GM23338 (cell line): ENCODE data around the gene TTLL6. TPM values are rescaled to one million over a fixed set of nuclear protein-coding genes. Genes with fewer than 3 reads are reported as not detected.
"Not testable (repeated sequence)": the region's sequence is repeated elsewhere in the genome, so short reads cannot be mapped to it uniquely, and the experiment has no call there.

Experiments used
- ATAC-seq: fragments of 200-7000 bp; cut with Tn5 transposase; 3 replicates; pipeline ENCODE4 v1.9.1; 2020
- DNase-seq: peaks from one replicate; pipeline ENCODE4 v3.0.0-alpha.2; 2015; ENCODE audit warnings: low spot score
- H2AFZ ChIP-seq: fragments of 200-600 bp; sonication (generic); 2 replicates; pipeline ENCODE4 v1.8.0; 2016; ENCODE audit warnings: antibody characterized with exemption, mild to moderate bottlenecking, moderate library complexity
- H3F3A ChIP-seq: fragments of 200-600 bp; sonication (generic); replicated peaks from 2 replicates; pipeline ENCODE4 v1.8.0; 2017; ENCODE audit warnings: antibody characterized with exemption, mixed run types, low read depth
- H3K27ac ChIP-seq: fragments of 200-600 bp; sonication (generic); 2 replicates; pipeline ENCODE4 v1.6.1; 2016; ENCODE audit warnings: low read depth
- H3K27me3 ChIP-seq: fragments of 200-600 bp; sonication (generic); 2 replicates; pipeline ENCODE4 v1.8.0; 2016; ENCODE audit warnings: mild to moderate bottlenecking, mixed run types, moderate library complexity; ENCODE audit not compliant: insufficient read depth
- H3K36me3 ChIP-seq: fragments of 200-600 bp; sonication (generic); 2 replicates; pipeline ENCODE4 v1.8.0; 2016; ENCODE audit warnings: mild to moderate bottlenecking; ENCODE audit not compliant: insufficient read depth
- H3K4me1 ChIP-seq: fragments of 200-600 bp; sonication (generic); 2 replicates; pipeline ENCODE4 v1.8.0; 2016; ENCODE audit warnings: mild to moderate bottlenecking, moderate library complexity; ENCODE audit not compliant: insufficient read depth
- H3K4me2 ChIP-seq: fragments of 200-600 bp; sonication (generic); 2 replicates; pipeline ENCODE4 v1.7.1; 2017; ENCODE audit warnings: mixed run types
- H3K4me3 ChIP-seq: fragments of 200-600 bp; sonication (generic); 2 replicates; pipeline ENCODE4 v1.6.1; 2016; ENCODE audit warnings: mixed run types
- H3K79me2 ChIP-seq: fragments of 200-600 bp; sonication (generic); replicated peaks from 2 replicates; pipeline ENCODE4 v1.8.0; 2017; ENCODE audit warnings: mild to moderate bottlenecking; ENCODE audit not compliant: insufficient read depth
- H3K9me2 ChIP-seq: fragments of 200-600 bp; sonication (generic); 2 replicates; pipeline ENCODE4 v1.8.0; 2017; ENCODE audit not compliant: insufficient read depth
- H4K20me1 ChIP-seq: fragments of 200-600 bp; sonication (generic); replicated peaks from 2 replicates; pipeline ENCODE4 v1.8.0; 2017; ENCODE audit warnings: mild to moderate bottlenecking; ENCODE audit not compliant: insufficient read depth
- H3K27ac Mint-ChIP-seq: 2 replicates; pipeline ENCODE4 v1.8.0; 2020; ENCODE audit warnings: inconsistent platforms, mild to moderate bottlenecking, moderate library complexity, mixed read lengths
- H3K27me3 Mint-ChIP-seq: 3 replicates; pipeline ENCODE4 v1.8.0; 2022; ENCODE audit warnings: low read depth, mild to moderate bottlenecking, moderate library complexity, mixed read lengths, inconsistent platforms; ENCODE audit not compliant: insufficient read depth, poor library complexity
- H3K36me3 Mint-ChIP-seq: 3 replicates; pipeline ENCODE4 v1.8.0; 2021; ENCODE audit warnings: low read depth, mild to moderate bottlenecking, inconsistent platforms, moderate library complexity, mixed read lengths
- H3K4me1 Mint-ChIP-seq: 3 replicates; pipeline ENCODE4 v1.8.0; 2020; ENCODE audit warnings: mild to moderate bottlenecking, inconsistent platforms, mixed read lengths
- H3K4me3 Mint-ChIP-seq: 3 replicates; pipeline ENCODE4 v1.8.0; 2021; ENCODE audit warnings: moderate library complexity, mild to moderate bottlenecking, inconsistent platforms, mixed read lengths
- H3K9me3 Mint-ChIP-seq: 3 replicates; pipeline ENCODE4 v1.8.0; 2020; ENCODE audit warnings: moderate library complexity, mild to moderate bottlenecking, inconsistent platforms, mixed read lengths
- CREB1 ChIP-seq: fragments of 250-450 bp; sonication (Bioruptor Pico); IDR thresholded peaks from 2 replicates; pipeline ENCODE4 v1.5.0; 2020; ENCODE audit warnings: low read depth, mild to moderate bottlenecking, moderate library complexity
- CTCF ChIP-seq, 2 experiments: fragments of 200-600 bp in 1 of 2; sonication (generic) in 1 of 2; conservative IDR thresholded peaks; 2 replicates each; pipeline versions ENCODE4 v1.5.1 to v1.6.1; 2016 to 2017; ENCODE audit warnings: antibody characterized with exemption in 2 of 2, low read depth in 2 of 2, mild to moderate bottlenecking in 2 of 2, moderate library complexity in 1 of 2
- EZH2 ChIP-seq: fragments of 200-600 bp; sonication (generic); IDR thresholded peaks from one replicate; pipeline ENCODE4 v1.8.0; 2017; ENCODE audit warnings: antibody characterized with exemption, mild to moderate bottlenecking, low read depth; ENCODE audit not compliant: unreplicated experiment
- EZH2phosphoT487 ChIP-seq: fragments of 200-600 bp; sonication (generic); IDR thresholded peaks from one replicate; pipeline ENCODE4 v1.8.1; 2018; ENCODE audit warnings: antibody characterized with exemption; ENCODE audit not compliant: unreplicated experiment
- JUNB ChIP-seq: IDR thresholded peaks from one replicate; pipeline ENCODE4 v1.6.1; 2016; ENCODE audit warnings: antibody characterized with exemption; ENCODE audit not compliant: unreplicated experiment
- NANOG ChIP-seq: IDR thresholded peaks from 2 replicates; pipeline ENCODE4 v1.6.1; 2016; ENCODE audit warnings: antibody characterized with exemption, borderline replicate concordance
- POLR2AphosphoS5 ChIP-seq: IDR thresholded peaks from 2 replicates; pipeline ENCODE4 v1.6.1; 2016; ENCODE audit warnings: antibody characterized with exemption, low read depth
- STAT1 ChIP-seq: IDR thresholded peaks from one replicate; pipeline ENCODE4 v1.6.1; 2016; ENCODE audit warnings: antibody characterized with exemption; ENCODE audit not compliant: unreplicated experiment
- ZNF114 ChIP-seq: fragments of 250-450 bp; sonication (Bioruptor Pico); IDR thresholded peaks from 2 replicates; pipeline ENCODE4 v1.5.0; 2020; ENCODE audit warnings: mild to moderate bottlenecking, moderate library complexity
- ZNF462 ChIP-seq: fragments of 250-450 bp; sonication (Bioruptor Pico); IDR thresholded peaks from 2 replicates; pipeline ENCODE4 v1.5.0; 2020; ENCODE audit warnings: mild to moderate bottlenecking, moderate library complexity
- polyA plus RNA-seq: library from polyadenylated mRNA; unstranded; fragments of >200 nt; fragmentation: Nextera tagmentation; extraction: Ambion mirVana; gene quantifications from 2 replicates; pipeline ENCODE4 v1.2.1, GENCODE V29; 2016
- total RNA-seq: library from RNA; depleted of rRNA; stranded (reverse); fragments of >200 nt; shearing (Covaris generic); gene quantifications from 2 replicates; pipeline ENCODE4 v1.2.3, GENCODE V29; 2014
- TF ChIP-seq, protein P1 (sequence below): IDR thresholded peaks from 2 replicates; pipeline ENCODE4 v1.6.1; 2016; ENCODE audit warnings: antibody characterized with exemption

Gene TTLL6
- total and polyA plus RNA-seq, 2 experiments from 2014 or later: 1.9 to 4.7 TPM

DNA sequence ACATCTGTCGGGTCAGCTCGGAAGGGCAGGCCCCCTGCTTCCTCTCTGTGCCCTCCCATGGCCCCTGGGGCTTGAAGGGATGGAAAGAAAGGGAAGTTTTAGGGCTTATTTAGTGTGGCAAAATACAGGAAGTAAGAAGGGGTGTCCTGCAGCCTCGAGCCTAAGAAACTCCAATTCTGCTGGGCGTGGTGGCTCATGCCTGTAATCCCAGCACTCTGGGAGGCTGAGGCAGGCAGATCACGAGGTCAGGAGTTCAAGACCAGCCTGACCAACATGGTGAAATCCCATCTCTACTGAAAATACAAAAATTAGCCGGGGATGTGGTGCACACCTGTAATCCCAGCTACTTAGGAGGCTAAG lies 20.9 kb downstream of the TTLL6 start:
- H3K4me3 Mint-ChIP-seq, H3K27ac Mint-ChIP-seq: not testable (repeated sequence)

DNA sequence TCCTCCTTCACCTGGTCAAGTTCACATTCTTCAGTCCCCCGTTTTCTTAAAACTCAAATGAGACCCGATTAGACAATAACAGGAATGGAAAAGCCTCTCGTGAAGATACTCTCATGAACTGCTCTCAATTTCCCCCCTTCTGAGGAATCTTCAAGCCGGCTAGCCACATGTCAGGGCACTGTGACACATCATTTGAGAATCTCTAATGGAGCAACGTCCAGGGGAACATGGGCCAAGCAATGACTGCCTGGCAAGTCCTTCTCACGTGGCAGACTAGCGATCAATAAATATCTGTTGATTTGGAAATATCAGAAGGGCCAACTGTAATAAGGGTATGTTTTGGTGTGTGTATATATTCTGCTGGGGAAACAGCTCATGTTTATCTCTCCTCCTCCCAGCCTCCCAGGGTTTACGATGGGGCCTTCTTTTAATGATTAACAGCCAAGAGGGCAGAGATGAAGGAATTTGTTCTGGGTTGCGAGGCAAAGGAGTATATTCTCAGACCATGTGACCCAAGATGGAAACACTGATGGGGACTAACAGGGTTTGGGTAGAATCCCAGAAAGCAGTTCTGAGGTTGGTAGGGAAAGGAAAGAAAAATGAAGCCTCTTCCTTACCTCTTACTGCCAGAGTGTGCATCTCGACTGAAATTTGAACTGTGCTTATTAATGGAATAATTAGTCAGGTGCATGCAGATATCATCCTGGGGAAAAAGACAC lies 21.4 kb downstream of the TTLL6 start:
- Histone ChIP-seq H4K20me1 (no peaks in the 10 kb centered on the region), H3K36me3 (no peaks in the 10 kb centered on the region), H3K9me2 (no peaks in the 10 kb centered on the region), H3K4me3 (no peak overlapping the region), H3K27me3 (peaks cover 7% of the 10 kb centered on the region; the same call in 1 of the 2 replicates), H3F3A (0 out of 2 replicates have a peak, but pooled peaks cover 2% of the 10 kb centered on the region), H3K4me1 (no peaks in the 10 kb centered on the region), H2AFZ (no peak overlapping the region), H3K79me2 (no peaks in the 10 kb centered on the region), H3K4me2 (no peak overlapping the region), H3K27ac (no peak overlapping the region)
- Mint-ChIP-seq H3K36me3 (no peaks in the 10 kb centered on the region), H3K27me3 (peaks cover 9% of the 10 kb centered on the region), H3K4me1 (peaks cover 4% of the 10 kb centered on the region), H3K9me3 (no peaks in the 10 kb centered on the region), H3K4me3 (no peak overlapping the region), H3K27ac (no peak overlapping the region)
- ATAC-seq: no peak
- no peak for DNase-seq
- no peak for TF ChIP-seq NANOG
- TF ChIP-seq EZH2phosphoT487: no peak
- no peak for TF ChIP-seq JUNB
- TF ChIP-seq STAT1: no peak
- TF ChIP-seq ZNF114 (CRISPR knock-in tag): no peak
- TF ChIP-seq ZNF462 (CRISPR knock-in tag): no peak
- TF ChIP-seq, protein P1, sequence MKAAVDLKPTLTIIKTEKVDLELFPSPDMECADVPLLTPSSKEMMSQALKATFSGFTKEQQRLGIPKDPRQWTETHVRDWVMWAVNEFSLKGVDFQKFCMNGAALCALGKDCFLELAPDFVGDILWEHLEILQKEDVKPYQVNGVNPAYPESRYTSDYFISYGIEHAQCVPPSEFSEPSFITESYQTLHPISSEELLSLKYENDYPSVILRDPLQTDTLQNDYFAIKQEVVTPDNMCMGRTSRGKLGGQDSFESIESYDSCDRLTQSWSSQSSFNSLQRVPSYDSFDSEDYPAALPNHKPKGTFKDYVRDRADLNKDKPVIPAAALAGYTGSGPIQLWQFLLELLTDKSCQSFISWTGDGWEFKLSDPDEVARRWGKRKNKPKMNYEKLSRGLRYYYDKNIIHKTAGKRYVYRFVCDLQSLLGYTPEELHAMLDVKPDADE: no peak
- TF ChIP-seq CREB1 (CRISPR knock-in tag): no peak
- no peak for TF ChIP-seq EZH2
- no peak for TF ChIP-seq POLR2AphosphoS5
- TF ChIP-seq CTCF (conservative IDR thresholded peaks at IDR 0.05; ENCODE audit: low read depth in 2 of 2): no peak

More for the DNA sequence above, 20.9 kb downstream of the TTLL6 start:
- DNase-seq, H3K9me3 Mint-ChIP-seq, H4K20me1 ChIP-seq, H3K27ac ChIP-seq, ATAC-seq, H3K36me3 ChIP-seq, H2AFZ ChIP-seq, H3K4me2 ChIP-seq, H3K27me3 ChIP-seq, H3K4me3 ChIP-seq, H3K4me1 Mint-ChIP-seq, H3K4me1 ChIP-seq, H3K79me2 ChIP-seq, H3K36me3 Mint-ChIP-seq, H3F3A ChIP-seq, H3K9me2 ChIP-seq, H3K27me3 Mint-ChIP-seq: not testable (repeated sequence)
